Activated CD4-positive, CD25-positive, alpha-beta regulatory T cell treated with anti-CD3 and anti-CD28 coated beads, Interleukin-2, amount 50 U/mL, for 24 hours (primary cell): ENCODE measurements around the gene ITPK1.
"Not testable (repeated sequence)": the region's sequence is repeated elsewhere in the genome, so short reads cannot be mapped to it uniquely, and the experiment has no call there.

Source experiments
- ATAC-seq, 2 donors: fragments of 150-1000 bp; cut with Tn5 transposase; one replicate each; pipeline ENCODE4 v1.10.0; 2021; ENCODE audit warnings: mild to moderate bottlenecking in 1 of 2, moderate library complexity in 1 of 2

Gene ITPK1

GRCh38 chr14:93082576-93083001 lies 33.1 kb downstream of the ITPK1 start:
- no peak for ATAC-seq

- peak; percentile 57 to 68 for ATAC-seq
These were observed 33.7 kb downstream of the ITPK1 start for GRCh38 chr14:93081876-93082570.

DNA sequence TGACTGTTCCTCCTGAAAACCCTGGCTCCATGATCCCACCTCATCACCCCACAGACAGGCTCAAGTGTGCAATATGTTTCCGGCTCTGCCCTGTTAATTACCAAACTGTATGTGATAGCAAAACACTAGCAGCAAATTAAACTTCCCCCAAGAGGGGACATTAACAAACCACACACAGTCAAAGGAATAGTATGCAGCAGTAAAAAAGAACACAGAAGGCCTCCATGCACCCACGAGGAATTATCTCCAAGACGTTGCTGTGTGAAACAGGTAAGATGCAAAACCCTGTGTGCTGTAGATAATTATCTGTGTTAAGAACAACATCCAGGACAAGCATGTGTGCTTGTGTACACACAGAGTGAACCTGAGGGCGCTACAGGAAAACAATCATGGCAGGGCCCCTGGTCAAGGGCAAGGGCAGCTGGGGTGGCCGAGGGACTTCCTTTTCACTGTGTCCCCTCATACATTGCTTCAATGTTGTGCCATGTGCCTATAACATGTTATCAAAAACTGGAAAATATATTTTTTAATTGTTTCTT lies 35.8 kb downstream of the ITPK1 start:
- ATAC-seq = no peak

- ATAC-seq = no peak
These were observed 36.4 kb downstream of the ITPK1 start for GRCh38 chr14:93079321-93079720.

DNA sequence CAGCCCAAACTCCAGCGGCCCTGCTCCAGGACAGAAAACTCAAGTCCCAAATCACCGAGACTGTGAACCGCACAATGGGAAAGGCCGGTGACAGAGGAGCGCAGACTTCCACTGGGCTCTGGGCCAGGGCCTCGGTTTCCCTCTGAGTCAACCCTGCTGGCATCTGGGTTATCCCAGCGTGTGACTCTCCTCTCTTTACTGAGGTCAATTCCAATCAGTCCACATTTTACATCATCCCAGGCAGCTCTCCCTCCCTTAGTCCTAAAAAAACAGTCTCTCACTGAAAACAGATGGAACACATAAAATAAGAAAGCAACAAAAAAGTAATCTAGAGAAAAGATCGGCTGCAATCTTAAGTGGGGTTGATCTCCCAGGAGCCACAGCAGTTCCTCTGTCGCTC lies 36.9 kb downstream of the ITPK1 start:
- ATAC-seq = no peak

DNA sequence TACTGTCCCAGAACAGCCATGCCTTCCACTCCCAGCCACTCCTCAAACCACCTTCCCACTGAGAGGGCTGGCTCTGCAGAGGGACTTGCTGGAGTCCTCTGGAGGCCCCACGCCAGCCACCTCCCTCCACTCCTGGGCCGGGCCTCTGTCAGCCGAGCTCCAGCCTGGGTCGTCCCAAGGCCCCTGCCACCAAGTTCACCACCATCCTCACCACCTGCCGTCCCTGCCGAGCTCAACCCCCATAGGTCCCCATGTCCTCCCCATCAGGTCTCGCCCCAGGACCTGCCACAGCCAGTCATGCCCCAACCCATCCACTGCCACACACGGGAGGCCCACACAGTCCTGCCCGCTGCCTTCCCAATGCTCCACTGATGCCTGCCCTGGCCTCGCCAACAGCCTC lies 39.0 kb downstream of the ITPK1 start:
- no peak for ATAC-seq

DNA sequence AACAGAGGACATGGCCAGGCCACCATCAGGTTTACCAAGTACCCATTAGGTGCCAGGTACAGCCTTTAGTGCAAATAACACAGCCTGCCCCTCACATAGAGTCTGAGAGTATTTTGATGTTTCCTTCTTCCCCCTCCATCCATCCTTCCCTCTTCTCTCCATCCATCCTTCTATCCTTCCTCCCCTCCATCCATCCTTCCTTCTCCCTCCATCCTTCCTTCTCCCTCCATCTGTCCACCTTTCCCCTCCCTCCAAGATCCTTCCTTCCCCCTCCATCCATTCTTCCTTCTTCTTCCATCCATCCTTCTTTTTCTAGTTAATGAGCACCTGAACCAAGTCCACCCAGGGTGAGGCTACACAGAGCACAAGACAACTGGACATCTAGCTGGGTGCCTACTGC lies 39.8 kb downstream of the ITPK1 start:
- ATAC-seq = no peak

DNA sequence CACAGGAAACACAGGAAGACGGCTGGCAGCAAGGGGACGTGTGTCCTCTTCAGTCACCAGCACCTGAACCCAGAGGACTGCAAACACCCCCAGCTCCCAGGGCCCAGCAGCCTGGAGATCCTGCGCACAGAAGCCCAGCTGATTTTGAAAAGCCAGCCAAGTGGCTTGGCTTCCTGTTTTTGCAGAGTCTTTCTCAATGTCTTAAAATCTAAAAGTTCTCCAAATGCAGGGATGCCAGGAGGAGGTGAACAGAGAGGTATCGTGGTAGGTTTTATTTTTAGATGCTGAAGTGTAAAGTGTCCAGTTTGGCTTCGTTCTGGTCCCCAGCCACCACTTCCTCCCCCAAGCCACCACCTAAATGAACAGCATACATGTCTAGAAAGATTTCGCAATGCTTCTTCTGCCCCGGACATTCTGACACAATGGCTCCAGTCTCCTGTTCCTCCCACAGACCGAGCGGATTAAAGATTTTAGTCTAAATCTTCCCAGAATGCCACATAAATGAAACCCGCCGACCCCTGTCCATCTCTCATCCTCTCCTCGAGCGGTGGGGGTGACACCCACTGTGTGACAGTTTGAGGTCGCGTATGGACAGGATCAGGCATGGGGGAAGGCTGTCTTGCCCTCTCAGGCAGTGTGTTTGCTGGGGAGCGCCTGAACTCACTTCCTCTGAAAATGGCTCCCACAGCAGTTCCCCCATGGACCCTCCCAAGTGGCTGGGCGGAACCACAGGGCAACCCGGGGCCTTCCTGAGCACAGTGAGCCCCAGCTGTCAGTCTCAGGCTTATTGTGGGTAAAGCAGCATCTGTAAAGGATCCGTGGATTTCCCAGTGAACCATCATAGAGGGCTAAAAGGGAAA lies 41.6 kb downstream of the ITPK1 start:
- ATAC-seq = no peak

- no peak for ATAC-seq
These were observed 42.4 kb downstream of the ITPK1 start for GRCh38 chr14:93073358-93073707.

- ATAC-seq = no peak
These were observed 42.9 kb downstream of the ITPK1 start for GRCh38 chr14:93072659-93073357.

DNA sequence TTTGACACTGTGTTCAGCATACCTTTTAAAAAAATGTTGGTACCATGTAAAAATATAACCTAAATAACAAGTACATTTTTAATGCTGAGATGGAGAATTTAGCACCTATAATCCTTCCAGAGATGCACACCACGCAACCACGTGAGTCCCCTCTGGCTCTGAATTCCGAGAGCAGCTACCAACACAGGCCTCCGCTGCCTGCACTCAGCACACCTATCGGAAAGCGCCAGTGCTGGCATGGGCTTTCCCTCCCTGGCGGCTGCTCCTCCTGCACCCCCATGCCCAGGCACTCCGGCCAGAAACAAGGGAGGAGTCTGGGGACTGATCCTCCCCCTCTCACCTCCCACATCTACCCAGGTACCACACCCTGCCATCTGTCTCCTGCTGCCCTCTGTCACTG lies 47.0 kb downstream of the ITPK1 start:
- ATAC-seq = no peak

DNA sequence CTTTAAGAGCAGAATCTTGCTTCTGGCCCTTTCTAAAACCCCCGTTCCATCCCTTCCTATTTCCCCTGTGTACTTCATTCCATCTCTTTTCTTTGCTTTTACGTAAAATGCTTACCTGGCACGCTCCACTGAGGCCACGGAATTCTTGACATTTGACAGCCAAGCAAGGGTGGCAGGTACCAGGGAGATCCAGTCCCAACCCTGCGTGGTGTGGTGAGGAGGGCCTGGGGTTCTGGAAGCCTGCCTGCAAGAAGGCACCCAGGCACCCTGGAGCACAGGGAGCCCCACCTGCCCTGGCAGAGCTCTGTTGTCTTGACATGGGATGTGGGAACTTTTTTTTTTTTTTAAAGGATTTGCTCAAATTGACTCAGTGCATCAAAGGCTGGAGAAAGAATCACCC lies 48.6 kb downstream of the ITPK1 start:
- no peak for ATAC-seq

DNA sequence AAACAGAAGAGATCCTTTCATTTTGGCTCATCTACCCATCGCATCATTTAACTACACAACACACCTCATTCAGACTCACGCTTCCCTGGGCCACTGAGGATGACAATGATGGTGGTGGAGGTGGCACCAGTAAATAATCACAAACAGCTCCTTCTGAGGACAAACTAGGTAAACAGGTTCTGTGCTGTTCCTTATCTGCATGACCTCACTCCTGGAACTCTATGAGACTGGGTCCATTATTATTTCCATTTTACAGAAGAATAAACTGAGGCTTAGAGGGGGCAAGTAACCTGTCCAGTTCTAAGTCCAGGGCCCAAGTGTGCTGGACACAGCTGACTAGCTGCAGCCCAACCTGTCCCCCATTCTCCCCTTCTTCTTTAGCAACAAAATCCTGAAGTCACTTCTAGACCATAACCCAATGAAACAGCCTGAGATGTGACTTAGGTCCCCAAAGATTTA lies 50.4 kb downstream of the ITPK1 start:
- ATAC-seq = peak in 1 of 2 donors; percentile 15

DNA sequence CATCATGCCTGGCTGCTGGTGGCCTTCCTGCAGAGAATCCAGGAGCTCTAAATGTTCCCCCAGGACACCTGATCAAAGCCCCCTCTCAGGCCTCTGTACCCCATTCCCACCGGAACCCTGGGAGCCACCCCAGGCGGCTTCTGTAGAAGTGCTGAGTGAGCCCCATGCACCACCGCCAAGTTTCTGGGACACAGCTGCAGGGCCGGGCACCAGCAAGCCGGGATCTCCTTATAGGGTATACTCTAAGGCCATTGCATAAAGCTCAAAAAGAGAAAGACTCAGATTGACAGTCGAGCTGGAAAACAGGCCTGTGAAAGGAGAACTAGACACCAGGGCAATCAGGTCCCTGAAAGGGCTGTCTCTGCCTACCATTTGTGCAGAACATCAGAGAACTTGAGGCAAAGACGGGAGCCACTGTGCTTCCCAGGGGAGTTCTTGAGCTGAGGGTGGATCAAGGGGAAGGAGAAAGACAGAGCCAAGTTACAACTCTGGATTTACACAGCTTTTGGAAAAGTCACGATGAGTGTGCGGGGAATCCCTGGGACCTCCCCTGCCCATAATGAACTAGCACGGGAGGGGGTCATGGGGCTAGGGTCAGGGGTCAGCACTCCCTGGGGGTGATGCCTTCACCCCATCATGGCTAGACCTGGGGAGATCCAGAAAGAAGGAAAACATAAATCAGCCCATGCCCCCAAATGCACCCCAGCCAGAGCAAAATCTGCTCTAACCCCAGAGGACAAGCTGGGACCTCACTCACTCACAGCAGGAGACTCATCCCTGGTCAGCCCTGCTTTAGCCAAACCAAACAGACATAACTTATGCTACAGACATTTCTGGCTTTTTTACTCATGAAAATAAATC lies 51.1 kb downstream of the ITPK1 start:
- ATAC-seq = no peak

DNA sequence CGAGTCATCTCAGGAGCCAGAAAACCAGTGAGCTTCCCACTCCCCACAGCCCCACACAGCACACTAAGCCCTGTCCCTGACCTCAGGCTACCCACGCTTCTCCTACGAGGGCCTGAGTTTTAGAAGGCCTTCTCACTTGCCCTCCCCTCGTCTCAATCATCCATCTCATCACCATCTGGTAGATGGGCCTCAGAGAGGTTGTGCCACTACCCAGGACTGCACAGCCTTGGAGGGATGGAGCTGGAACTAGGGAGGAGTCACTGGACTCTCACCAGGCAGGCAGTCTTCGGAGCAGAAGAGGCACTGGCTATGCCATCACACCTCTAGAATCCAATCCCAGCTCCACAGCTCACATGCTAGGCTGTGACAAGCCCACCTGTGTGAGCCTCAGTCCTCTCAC lies 52.3 kb downstream of the ITPK1 start:
- no peak for ATAC-seq

DNA sequence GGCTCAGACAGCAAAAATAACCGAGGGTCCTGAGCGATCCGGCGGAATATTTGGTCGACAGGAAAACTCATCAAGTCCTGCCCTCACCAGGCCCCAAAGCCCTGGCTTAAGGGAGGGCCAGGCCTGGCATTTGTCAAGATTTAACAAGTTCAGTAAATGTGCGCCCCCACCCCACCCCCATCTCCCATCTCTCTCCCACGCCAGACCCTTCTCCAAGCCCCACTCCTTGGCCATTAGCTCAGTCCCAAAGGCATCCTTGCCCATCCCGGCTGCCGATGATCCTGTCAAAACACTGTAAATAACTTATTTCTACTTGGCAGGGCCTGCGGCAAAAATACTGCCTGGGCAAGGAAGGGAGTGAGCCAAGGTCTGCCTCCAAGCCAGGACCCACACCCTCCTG lies 52.8 kb downstream of the ITPK1 start:
- no peak for ATAC-seq

- ATAC-seq = not testable (repeated sequence)
These were observed 53.7 kb downstream of the ITPK1 start for GRCh38 chr14:93062013-93062412.

DNA sequence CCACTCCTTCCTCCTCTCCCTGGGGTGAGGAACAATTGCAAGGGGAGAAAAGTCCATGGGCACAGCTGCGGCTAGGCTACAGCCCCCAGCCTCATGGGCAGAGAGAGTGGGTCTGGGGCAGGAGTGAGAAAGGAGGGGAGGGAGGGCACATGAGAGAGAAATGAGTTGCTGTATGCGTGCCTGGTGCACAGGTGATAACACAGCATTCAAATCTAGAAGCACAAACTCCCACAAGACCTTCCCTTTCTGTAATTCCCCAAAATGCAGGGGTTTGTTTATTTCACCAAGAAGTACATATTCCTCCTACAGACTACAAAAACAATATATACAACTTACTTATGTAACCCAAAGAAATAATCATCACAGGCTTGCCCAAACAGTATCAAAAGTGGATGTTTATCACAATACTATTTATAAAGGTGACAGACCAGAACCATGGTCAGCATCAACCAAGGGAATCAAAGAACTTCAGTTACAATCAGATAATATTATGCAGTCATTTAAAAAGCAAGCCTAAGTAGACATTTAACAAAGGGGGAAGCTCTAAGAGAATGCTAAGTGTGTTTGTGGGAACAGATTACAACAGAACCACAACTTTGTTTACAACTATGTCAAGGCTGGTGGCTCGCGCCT lies 54.2 kb downstream of the ITPK1 start:
- no peak for ATAC-seq

DNA sequence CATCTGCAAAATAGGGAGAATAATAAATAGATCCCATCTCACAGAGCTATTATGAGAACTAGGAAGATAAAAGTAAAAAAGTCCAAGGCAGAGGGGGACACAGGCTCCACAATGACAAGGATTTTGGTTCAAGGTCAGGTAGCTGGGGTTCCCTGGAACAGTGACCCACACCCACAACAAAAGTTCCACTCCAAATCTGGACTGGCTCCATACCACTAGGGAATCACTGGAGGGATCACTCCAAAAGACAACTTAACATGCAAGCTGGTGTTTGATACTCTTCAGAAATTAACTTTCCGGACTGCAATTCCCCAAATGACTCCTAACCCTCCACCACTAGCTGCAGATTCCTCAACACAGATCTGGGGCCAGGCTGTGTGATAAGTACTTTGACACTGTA lies 54.9 kb downstream of the ITPK1 start:
- no peak for ATAC-seq

- ATAC-seq = no peak
These were observed 55.7 kb downstream of the ITPK1 start for GRCh38 chr14:93059917-93060545.

- no peak for ATAC-seq
These were observed 56.5 kb downstream of the ITPK1 start for GRCh38 chr14:93059260-93059659.
